Stomach (tissue), 9 donors: ENCODE data around the gene TNS3. TPM values are rescaled to one million over a fixed set of nuclear protein-coding genes. Genes with fewer than 3 reads are reported as not detected.

ENCODE experiments used
- DNase-seq, 2 donors: peaks; one replicate each; pipeline versions ENCODE4 v3.0.0 to v3.0.0-alpha.2; 2013 to 2019
- H3K27ac ChIP-seq, 5 donors: fragments of 200-600 bp in 4 of 5; sonication (generic) in 4 of 5; one replicate each; pipeline ENCODE4 v1.5.1; 2013 to 2019; ENCODE audit warnings: mild to moderate bottlenecking in 1 of 5, moderate library complexity in 1 of 5
- H3K27me3 ChIP-seq, 3 donors: fragments of 200-600 bp; sonication (generic); one replicate each; pipeline ENCODE4 v1.5.1; 2017 to 2019; ENCODE audit warnings: mixed run types in 1 of 3
- H3K36me3 ChIP-seq, 4 donors: fragments of 200-600 bp; sonication (generic); 1 replicate in 3 of 4; 2 replicates in 1 of 4; pipeline ENCODE4 v1.5.1; 2016 to 2019
- H3K4me1 ChIP-seq, 4 donors: fragments of 200-600 bp; sonication (generic); one replicate each; pipeline ENCODE4 v1.5.1; 2016 to 2019
- H3K4me3 ChIP-seq, 4 donors: fragments of 200-600 bp; sonication (generic) in 3 of 4; one replicate each; pipeline ENCODE4 v1.5.1; 2016 to 2019; ENCODE audit warnings: mild to moderate bottlenecking in 1 of 4
- H3K9me3 ChIP-seq, 4 donors: fragments of 200-600 bp; sonication (generic); one replicate each; pipeline ENCODE4 v1.5.1; 2016 to 2019
- CTCF ChIP-seq, 7 experiments: fragments of 450-650 bp in 4 of 7; fragments of 200-600 bp in 3 of 7; sonication (generic) in 3 of 7; IDR thresholded peaks; one replicate each; pipeline ENCODE4 v1.5.1; 2016 to 2019; ENCODE audit warnings: antibody characterized with exemption in 7 of 7, control low read depth in 2 of 7, mild to moderate bottlenecking in 1 of 7
- EP300 ChIP-seq: sonication (generic); formaldehyde crosslinking; IDR thresholded peaks from one replicate; pipeline ENCODE4 v1.6.1; 2017; ENCODE audit warnings: antibody characterized with exemption
- POLR2A ChIP-seq, 4 donors: fragments of 450-650 bp; IDR thresholded peaks; one replicate each; pipeline ENCODE4 v1.6.1; 2016; ENCODE audit warnings: antibody characterized with exemption in 4 of 4, control low read depth in 2 of 4, mild to moderate bottlenecking in 1 of 4, moderate library complexity in 1 of 4
- POLR2AphosphoS5 ChIP-seq, 3 donors: sonication (generic); formaldehyde crosslinking; IDR thresholded peaks; one replicate each; pipeline ENCODE4 v1.6.1; 2016; ENCODE audit warnings: antibody characterized with exemption in 3 of 3
- WGBS, 5 donors: extraction: QIAGEN DNeasy Blood & Tissue Kit in 3 of 5; methylation state at CpG; one replicate each; pipeline versions ENCODE4 v1.1.5 to v1.1.7; 2013 to 2018; 5-methylcytosine and 5-hydroxymethylcytosine counted together
- intact Hi-C: fragments of 100-400 bp; cut with DNase I; formaldehyde crosslinking; loops from one replicate; pipeline ENCODE4 v1.15.1; 2023; ENCODE audit warnings: low total_unique reads
- polyA plus RNA-seq, 3 donors: library from polyadenylated mRNA; stranded (reverse); fragments of 200-250 nt; gene quantifications; one replicate each; pipeline ENCODE4 v1.2.3, GENCODE V29; 2013
- total RNA-seq, 5 donors: library from RNA; depleted of rRNA; stranded (reverse); fragments of >200 nt; gene quantifications; one replicate each; pipeline versions ENCODE4 v1.1.0 to v1.2.3, GENCODE V29; 2014 to 2016
- donor health status: healthy with polysubstance abuse.
- donor health status: Bipolar disorder and iron deficiency.
- donor health status: healthy.

Gene TNS3
- total and polyA plus RNA-seq, 8 donors, result 10.0 to 105 (median 41.0) TPM

- H3K4me1 ChIP-seq, result peaks cover 33 to 68% (median 42%) of the 10 kb centered on the region in 4 donors
- intact Hi-C loops, result no loop called here
These were observed 30.1 kb downstream of the TNS3 start for GRCh38 chr7:47551668-47552440.

GRCh38 chr7:47550788-47551470, 31.0 kb downstream of the TNS3 start:
- H3K4me1 ChIP-seq, result peaks cover 36 to 63% (median 42%) of the 10 kb centered on the region in 4 donors
- H3K27ac ChIP-seq, result peak overlapping the region in 2 of 5 donors; percentile 22 to 27
- H3K36me3 ChIP-seq, result no peaks in the 10 kb centered on the region
- 68 to 80% (median 74%) methylated on average over 5 to 11 of the region's 11 CpGs for WGBS, 5 donors
- intact Hi-C loops, result no loop called here
- DNase-seq, result no peak
- no peaks in the 10 kb centered on the region for H3K9me3 ChIP-seq
- H3K27me3 ChIP-seq, result no peaks in the 10 kb centered on the region
- H3K4me3 ChIP-seq, result no peak overlapping the region
- TF ChIP-seq CTCF (IDR thresholded peaks at IDR 0.05), result no peak

More at GRCh38 chr7:47551668-47552440, 30.1 kb downstream of the TNS3 start:
- Histone ChIP-seq H3K36me3 (no peaks in the 10 kb centered on the region), H3K27me3 (no peaks in the 10 kb centered on the region), H3K27ac (peak overlapping the region in 4 of 5 donors; percentile 29 to 67 (median 40)), H3K9me3 (no peaks in the 10 kb centered on the region), H3K4me3 (no peak overlapping the region)
- TF ChIP-seq EP300 (no peak), POLR2AphosphoS5 (IDR thresholded peaks at IDR 0.05) (no peak), CTCF (IDR thresholded peaks at IDR 0.05) (no peak), POLR2A (IDR thresholded peaks at IDR 0.05) (no peak)
- 50 to 62% (median 56%) methylated on average over 12 of the region's 12 CpGs for WGBS, 5 donors
- peak in 1 of 2 donors; percentile 75 for DNase-seq

GRCh38 chr7:47549916-47550315, 32.0 kb downstream of the TNS3 start:
- no peaks in the 10 kb centered on the region for H3K36me3 ChIP-seq
- H3K27ac ChIP-seq, result no peak overlapping the region
- TF ChIP-seq POLR2A (IDR thresholded peaks at IDR 0.05) (no peak), POLR2AphosphoS5 (IDR thresholded peaks at IDR 0.05) (no peak), CTCF (IDR thresholded peaks at IDR 0.05) (no peak), EP300 (no peak)
- DNase-seq, result no peak
- no peaks in the 10 kb centered on the region for H3K9me3 ChIP-seq
- H3K4me1 ChIP-seq, result peaks cover 36 to 62% (median 42%) of the 10 kb centered on the region in 4 donors
- H3K27me3 ChIP-seq, result no peaks in the 10 kb centered on the region
- intact Hi-C loops, result no loop called here
- H3K4me3 ChIP-seq, result no peak overlapping the region
- WGBS, 5 donors, result 87 to 96% (median 89%) methylated on average over 8 of the region's 8 CpGs

GRCh38 chr7:47549397-47549796, 32.5 kb downstream of the TNS3 start:
- Histone ChIP-seq H3K4me1 (peaks cover 36 to 58% (median 42%) of the 10 kb centered on the region in 4 donors), H3K9me3 (no peaks in the 10 kb centered on the region), H3K4me3 (no peak overlapping the region), H3K36me3 (no peaks in the 10 kb centered on the region), H3K27ac (no peak overlapping the region), H3K27me3 (no peaks in the 10 kb centered on the region)
- no peak for DNase-seq
- WGBS, 5 donors, result 91 to 99% (median 94%) methylated on average over 5 to 6 of the region's 6 CpGs
- intact Hi-C loops, result no loop called here
- TF ChIP-seq EP300 (no peak), POLR2AphosphoS5 (IDR thresholded peaks at IDR 0.05) (no peak), CTCF (IDR thresholded peaks at IDR 0.05) (no peak), POLR2A (IDR thresholded peaks at IDR 0.05) (no peak)
